CD4-positive, CD25-positive, alpha-beta regulatory T cell (primary cell): ENCODE measurements around the gene NUP62. TPM values are rescaled to one million over a fixed set of nuclear protein-coding genes. Genes with fewer than 3 reads are reported as not detected.
A peak's percentile ranks its signal among the peaks of the same experiment; 100 is the strongest.

Experiments used
- ATAC-seq, 2 donors: fragments of 150-1000 bp; cut with Tn5 transposase; one replicate each; pipeline ENCODE4 v1.10.0; 2021; ENCODE audit warnings: low read depth in 2 of 2, moderate number of reproducible peaks in 2 of 2, moderate library complexity in 1 of 2
- DNase-seq, 3 donors: peaks; one replicate each; pipeline versions ENCODE4 v3.0.0 to v3.0.0-alpha.2; 2012 to 2022; ENCODE audit warnings: mixed read lengths in 1 of 3
- H3K27ac ChIP-seq: one replicate; pipeline ENCODE4 v1.7.0; 2013; ENCODE audit warnings: mild to moderate bottlenecking, low read length; ENCODE audit not compliant: insufficient read depth, poor library complexity, severe bottlenecking
- H3K27me3 ChIP-seq: one replicate; pipeline ENCODE4 v1.7.0; 2013; ENCODE audit warnings: low read length; ENCODE audit not compliant: control insufficient read depth, insufficient read depth
- H3K36me3 ChIP-seq: one replicate; pipeline ENCODE4 v1.7.0; 2013; ENCODE audit warnings: mild to moderate bottlenecking, low read length, moderate library complexity; ENCODE audit not compliant: control insufficient read depth, insufficient read depth
- H3K4me1 ChIP-seq: 2 replicates; pipeline ENCODE4 v1.7.0; 2013; ENCODE audit warnings: mild to moderate bottlenecking, low read length; ENCODE audit not compliant: insufficient read depth, control insufficient read depth, poor library complexity, severe bottlenecking
- H3K4me3 ChIP-seq: one replicate; pipeline ENCODE4 v1.7.0; 2013; ENCODE audit warnings: low read depth, mild to moderate bottlenecking, low read length, moderate library complexity
- H3K9me3 ChIP-seq, 2 experiments: 1 replicate in 1 of 2; 2 replicates in 1 of 2; pipeline ENCODE4 v1.7.0; 2013; ENCODE audit warnings: low read length in 2 of 2, mild to moderate bottlenecking in 1 of 2, moderate library complexity in 1 of 2; ENCODE audit not compliant: control insufficient read depth in 2 of 2
- H3K27ac Mint-ChIP-seq, 3 donors: one replicate each; pipeline ENCODE4 v1.8.0; 2020 to 2022; ENCODE audit warnings: mild to moderate bottlenecking in 3 of 3, mixed read lengths in 3 of 3, moderate library complexity in 2 of 3
- H3K27me3 Mint-ChIP-seq: one replicate; pipeline ENCODE4 v1.8.0; 2022; ENCODE audit warnings: mild to moderate bottlenecking, mixed read lengths
- H3K36me3 Mint-ChIP-seq: one replicate; pipeline ENCODE4 v1.8.0; 2020; ENCODE audit warnings: mixed read lengths
- H3K4me1 Mint-ChIP-seq, 4 donors: one replicate each; pipeline ENCODE4 v1.8.0; 2020 to 2022; ENCODE audit warnings: mixed read lengths in 4 of 4, mild to moderate bottlenecking in 1 of 4
- H3K4me3 Mint-ChIP-seq, 4 donors: one replicate each; pipeline ENCODE4 v1.8.0; 2020 to 2022; ENCODE audit warnings: mild to moderate bottlenecking in 4 of 4, mixed read lengths in 4 of 4, moderate library complexity in 3 of 4
- H3K9me3 Mint-ChIP-seq, 7 donors: one replicate each; pipeline ENCODE4 v1.8.0; 2020 to 2022; ENCODE audit warnings: mixed read lengths in 7 of 7, mild to moderate bottlenecking in 3 of 7, moderate library complexity in 2 of 7
- polyA plus RNA-seq, 4 donors: library from polyadenylated mRNA; unstranded; fragments of 300-500 nt; fragmentation: Illumina TruSeq; gene quantifications; one replicate each; pipeline ENCODE4 v1.2.3, GENCODE V29; 2021
- total RNA-seq: library from RNA; stranded (reverse); gene quantifications from one replicate; pipeline ENCODE4 v1.2.3, GENCODE V29; 2022

Gene NUP62
- total and polyA plus RNA-seq, 5 donors from 2014 or later, result 40.2 to 47.2 (median 42.1) TPM

- ATAC-seq, result no peak
- H3K27ac ChIP-seq, result no peak overlapping the region
- H3K9me3 ChIP-seq, result no peaks in the 10 kb centered on the region
- no peak overlapping the region for H3K27ac Mint-ChIP-seq
- peaks cover 0 to 10% (median 2%) of the 10 kb centered on the region in 4 donors for H3K4me1 Mint-ChIP-seq
- no peak for DNase-seq
- peaks cover 0 to 1% (median 0%) of the 10 kb centered on the region in 7 donors for H3K9me3 Mint-ChIP-seq
- peaks cover 3% of the 10 kb centered on the region for H3K36me3 Mint-ChIP-seq
- no peaks in the 10 kb centered on the region for H3K27me3 ChIP-seq
- no peak overlapping the region for H3K4me3 ChIP-seq
- no peaks in the 10 kb centered on the region for H3K27me3 Mint-ChIP-seq
- peak overlapping the region in 1 of 4 donors; percentile 49 for H3K4me3 Mint-ChIP-seq
- H3K36me3 ChIP-seq, result peaks cover 23% of the 10 kb centered on the region
- H3K4me1 ChIP-seq, result no peaks in the 10 kb centered on the region
These were observed 71.0 kb downstream of the NUP62 start for GRCh38 chr19:49858088-49858985.

- H3K36me3 ChIP-seq, result peaks cover 23% of the 10 kb centered on the region
- peaks cover 2% of the 10 kb centered on the region for H3K4me1 ChIP-seq
- Mint-ChIP-seq H3K4me1 (peaks cover 0 to 10% (median 3%) of the 10 kb centered on the region in 4 donors), H3K27ac (no peak overlapping the region), H3K27me3 (no peaks in the 10 kb centered on the region), H3K4me3 (no peak overlapping the region), H3K9me3 (peaks cover 0 to 1% (median 0%) of the 10 kb centered on the region in 7 donors), H3K36me3 (no peaks in the 10 kb centered on the region)
- DNase-seq, result no peak
- H3K27me3 ChIP-seq, result no peaks in the 10 kb centered on the region
- H3K9me3 ChIP-seq, result no peaks in the 10 kb centered on the region
- H3K4me3 ChIP-seq, result no peak overlapping the region
- no peak for ATAC-seq
- H3K27ac ChIP-seq, result no peak overlapping the region
These were observed 71.5 kb downstream of the NUP62 start for GRCh38 chr19:49857838-49858087.

GRCh38 chr19:49857061-49857837, 72.1 kb downstream of the NUP62 start:
- peaks cover under 1% of the 10 kb centered on the region for H3K27me3 ChIP-seq
- Mint-ChIP-seq H3K27ac (no peak overlapping the region), H3K36me3 (no peaks in the 10 kb centered on the region)

More at GRCh38 chr19:49857061-49857837, 72.1 kb downstream of the NUP62 start:
- ATAC-seq (no peak), DNase-seq (no peak)
- no peak overlapping the region for H3K4me3 ChIP-seq
- no peaks in the 10 kb centered on the region for H3K9me3 ChIP-seq
- no peaks in the 10 kb centered on the region for H3K27me3 Mint-ChIP-seq
- H3K36me3 ChIP-seq, result peaks cover 23% of the 10 kb centered on the region
- H3K9me3 Mint-ChIP-seq, result peaks cover 0 to 1% (median 0%) of the 10 kb centered on the region in 7 donors
- peaks cover 0 to 15% (median 8%) of the 10 kb centered on the region in 4 donors for H3K4me1 Mint-ChIP-seq
- no peak overlapping the region for H3K27ac ChIP-seq
- no peak overlapping the region for H3K4me3 Mint-ChIP-seq
- peaks cover 7% of the 10 kb centered on the region for H3K4me1 ChIP-seq

Other genes with a start within 250 kb of the NUP62 start
- gene ADM5, start 239.9 kb downstream of the NUP62 start, total RNA-seq, result 1.7 TPM
- gene ADM5, start 239.9 kb downstream of the NUP62 start, polyA plus RNA-seq, result under 1 TPM in 2 of 4 donors, not detected in 2; 0.10 to 0.34 TPM
- gene CPT1C, start 238.4 kb downstream of the NUP62 start, total RNA-seq, result 0.47 TPM
- gene CPT1C, start 238.4 kb downstream of the NUP62 start, polyA plus RNA-seq, result under 1 TPM in 3 of 4 donors, not detected in 1; 0.41 to 0.84 (median 0.73) TPM
- not detected for gene TSKS, start 166.2 kb downstream of the NUP62 start, total RNA-seq
- under 1 TPM; 0.41 to 0.77 (median 0.45) TPM for gene TSKS, start 166.2 kb downstream of the NUP62 start, polyA plus RNA-seq
- 49.5 TPM for gene AP2A1, start 162.5 kb downstream of the NUP62 start, total RNA-seq
- gene AP2A1, start 162.5 kb downstream of the NUP62 start, polyA plus RNA-seq, result 1 to 10 TPM; 5.2 to 7.4 (median 5.6) TPM
- gene FUZ, start 116.2 kb downstream of the NUP62 start, total RNA-seq, result 15.8 TPM
- 1 to 10 TPM; 4.0 to 8.4 (median 4.9) TPM for gene FUZ, start 116.2 kb downstream of the NUP62 start, polyA plus RNA-seq
- 67.9 TPM for gene MED25, start 111.2 kb downstream of the NUP62 start, total RNA-seq
- 10 to 100 TPM; 12.7 to 23.6 (median 19.9) TPM for gene MED25, start 111.2 kb downstream of the NUP62 start, polyA plus RNA-seq
- 116 TPM for gene PTOV1, start 78.3 kb downstream of the NUP62 start, total RNA-seq
- gene PTOV1, start 78.3 kb downstream of the NUP62 start, polyA plus RNA-seq, result 10 to 100 TPM; 26.8 to 45.6 (median 34.2) TPM
- 149 TPM for gene PNKP, start 61.9 kb downstream of the NUP62 start, total RNA-seq
- gene PNKP, start 61.9 kb downstream of the NUP62 start, polyA plus RNA-seq, result 10 to 100 TPM; 26.2 to 33.5 (median 28.2) TPM
- gene AKT1S1, start 52.1 kb downstream of the NUP62 start, total RNA-seq, result 12.9 TPM
- 1 to 10 TPM; 3.0 to 4.2 (median 3.8) TPM for gene AKT1S1, start 52.1 kb downstream of the NUP62 start, polyA plus RNA-seq
- 48.1 TPM for gene TBC1D17, start 51.8 kb downstream of the NUP62 start, total RNA-seq
- gene TBC1D17, start 51.8 kb downstream of the NUP62 start, polyA plus RNA-seq, result 1 to 10 TPM; 8.8 to 9.7 (median 9.1) TPM
- 3.7 TPM for gene IL4I1, start 32.6 kb downstream of the NUP62 start, total RNA-seq
- gene IL4I1, start 32.6 kb downstream of the NUP62 start, polyA plus RNA-seq, result under 1 TPM; 0.20 to 0.85 (median 0.30) TPM
- 19.7 TPM for gene ATF5, start 299 bp downstream of the NUP62 start, total RNA-seq
- 1 to 10 TPM in 2 of 4 donors, under 1 TPM in 2; 0.60 to 1.5 (median 1.1) TPM for gene ATF5, start 299 bp downstream of the NUP62 start, polyA plus RNA-seq
- not detected for gene SIGLEC11, start 31.7 kb upstream of the NUP62 start, total RNA-seq
- not detected for gene SIGLEC11, start 31.7 kb upstream of the NUP62 start, polyA plus RNA-seq
- gene VRK3, start 95.9 kb upstream of the NUP62 start, total RNA-seq, result 99.4 TPM
- gene VRK3, start 95.9 kb upstream of the NUP62 start, polyA plus RNA-seq, result 10 to 100 TPM; 87.9 to 99.9 (median 91.4) TPM
- 7.5 TPM for gene ZNF473, start 96.5 kb upstream of the NUP62 start, total RNA-seq
- gene ZNF473, start 96.5 kb upstream of the NUP62 start, polyA plus RNA-seq, result 1 to 10 TPM; 3.5 to 8.3 (median 4.8) TPM
- not detected for gene IZUMO2, start 233.8 kb upstream of the NUP62 start, total RNA-seq
- not detected for gene IZUMO2, start 233.8 kb upstream of the NUP62 start, polyA plus RNA-seq